ENCODE measurements around the gene EBI3.
A peak's percentile ranks its signal among the peaks of the same experiment; 100 is the strongest.

The EBI3 gene

GRCh38 chr19:4229179-4229931 is at the start of gene EBI3:
Gene EBI3 (plus strand): TSS chr19:4229523. CDS start chr19:4229551, 28 bp downstream.
- Histone ChIP-seq H3K27me3 (replicated peaks; ENCODE audit: control insufficient read depth, insufficient read depth, low read length) (no peaks in the 10 kb centered on the region), H3K4me3 (replicated peaks; ENCODE audit: low read depth, low read length) (peak within 1 kb of the TSS; percentile 94), H3K36me3 (ENCODE audit: control insufficient read depth, insufficient read depth, low read length) (peaks cover 5% of the 10 kb centered on the region)
- DNase-seq (ENCODE audit: extremely low read depth, insufficient read length): peak; percentile 89
- TF ChIP-seq CTCF (IDR thresholded peaks at IDR 0.05; ENCODE audit: insufficient read depth, low read length, poor library complexity, severe bottlenecking): no peak

GRCh38 chr19:4181053-4181508 is 48.2 kb upstream of the EBI3 start:
- no peak for DNase-seq (ENCODE audit: extremely low read depth, insufficient read length)
- no peaks in the 10 kb centered on the region for H3K27me3 ChIP-seq (replicated peaks; ENCODE audit: control insufficient read depth, insufficient read depth, low read length)
- H3K4me3 ChIP-seq (replicated peaks; ENCODE audit: low read depth, low read length): peak overlapping the region; percentile 98
- no peak for TF ChIP-seq CTCF (IDR thresholded peaks at IDR 0.05; ENCODE audit: insufficient read depth, low read length, poor library complexity, severe bottlenecking)
- peaks cover 7% of the 10 kb centered on the region for H3K36me3 ChIP-seq (ENCODE audit: control insufficient read depth, insufficient read depth, low read length)

GRCh38 chr19:4182084-4182810 is 47.1 kb upstream of the EBI3 start, which contains the start of the genes ANKRD24 and SIRT6:
Gene ANKRD24 (plus strand): TSS chr19:4182689. CDS start chr19:4186426, 3,737 bp downstream.
Gene SIRT6 (minus strand): TSS chr19:4182563. CDS start chr19:4182539, 24 bp downstream.
- Histone ChIP-seq H3K27me3 (replicated peaks; ENCODE audit: control insufficient read depth, insufficient read depth, low read length) (no peaks in the 10 kb centered on the region), H3K4me3 (replicated peaks; ENCODE audit: low read depth, low read length) (peak within 1 kb of the TSS; percentile 98), H3K36me3 (ENCODE audit: control insufficient read depth, insufficient read depth, low read length) (peaks cover 4% of the 10 kb centered on the region; the same call in 1 of the 2 replicates)
- no peak for TF ChIP-seq CTCF (IDR thresholded peaks at IDR 0.05; ENCODE audit: insufficient read depth, low read length, poor library complexity, severe bottlenecking)
- DNase-seq (ENCODE audit: extremely low read depth, insufficient read length): peak; percentile 98

- no peak for DNase-seq (ENCODE audit: extremely low read depth, insufficient read length)
- Histone ChIP-seq H3K4me3 (replicated peaks; ENCODE audit: low read depth, low read length) (no peak overlapping the region; the same call in 1 of the 2 replicates), H3K36me3 (ENCODE audit: control insufficient read depth, insufficient read depth, low read length) (0 out of 2 replicates have a peak, but pooled peaks cover 1% of the 10 kb centered on the region), H3K27me3 (replicated peaks; ENCODE audit: control insufficient read depth, insufficient read depth, low read length) (no peaks in the 10 kb centered on the region)
- TF ChIP-seq CTCF (IDR thresholded peaks at IDR 0.05; ENCODE audit: insufficient read depth, low read length, poor library complexity, severe bottlenecking): no peak
Observed at GRCh38 chr19:4183967-4184717, 45.2 kb upstream of the EBI3 start.

- Histone ChIP-seq H3K36me3 (ENCODE audit: control insufficient read depth, insufficient read depth, low read length) (no peaks in the 10 kb centered on the region), H3K4me3 (replicated peaks; ENCODE audit: low read depth, low read length) (no peak overlapping the region), H3K27me3 (replicated peaks; ENCODE audit: control insufficient read depth, insufficient read depth, low read length) (no peaks in the 10 kb centered on the region)
- DNase-seq (ENCODE audit: extremely low read depth, insufficient read length): no peak
- TF ChIP-seq CTCF (IDR thresholded peaks at IDR 0.05; ENCODE audit: insufficient read depth, low read length, poor library complexity, severe bottlenecking): no peak
Observed at GRCh38 chr19:4184718-4185352, 44.5 kb upstream of the EBI3 start.

Data from GM06990 (cell line).